ENCODE measurements around the gene CCDC144A.

DNA sequence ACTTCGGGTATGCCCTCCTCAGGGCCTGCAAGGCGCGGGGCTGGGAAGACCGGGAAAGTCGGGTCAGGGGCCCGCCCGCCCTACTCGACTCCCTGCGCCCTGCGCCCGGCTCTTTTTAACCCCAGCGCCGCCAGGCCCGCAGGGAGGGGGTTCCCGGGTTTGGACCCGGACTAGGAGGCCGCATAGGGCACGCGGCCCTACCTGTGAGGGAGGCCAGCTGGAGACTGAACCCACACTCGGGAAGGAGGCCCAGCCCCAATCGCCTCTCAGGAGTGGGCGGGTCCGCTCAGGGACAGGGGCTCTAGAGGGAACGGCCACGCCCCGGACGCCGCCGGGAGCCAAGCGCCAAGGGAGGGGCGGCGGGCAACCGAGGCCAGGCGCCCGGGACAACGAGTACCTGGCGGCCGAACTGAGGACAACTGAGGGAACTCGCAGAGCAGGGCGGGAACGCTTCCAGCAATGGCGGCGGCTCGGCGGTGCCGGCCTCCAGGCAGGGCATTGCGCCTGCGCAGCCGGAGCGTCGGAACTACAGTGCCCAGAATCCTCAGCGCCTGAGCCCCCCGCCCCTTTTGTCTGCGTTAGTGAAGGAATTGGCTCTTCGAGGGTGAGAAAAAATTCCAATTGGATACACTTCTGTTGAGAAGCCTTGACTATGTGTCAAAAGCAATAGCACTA lies 36.5 kb upstream of the CCDC144A start, which contains the start of gene ZNF624:
- peak in 1 of 3 experiments; percentile 7 for TF ChIP-seq CTCF (IDR thresholded peaks at IDR 0.05)
- peak; percentile 73 for TF ChIP-seq EP300 (IDR thresholded peaks at IDR 0.05)
- TF ChIP-seq POLR2A (IDR thresholded peaks at IDR 0.05; ENCODE audit: low read depth), result no peak
- peak; percentile 91 to 96 for TF ChIP-seq POLR2AphosphoS5 (IDR thresholded peaks at IDR 0.05)
